T-helper 17 cell (primary cell): ENCODE data around the gene ELOVL1. TPM values are rescaled to one million over a fixed set of nuclear protein-coding genes. Genes with fewer than 3 reads are reported as not detected.

Experiments
- ATAC-seq: fragments of 150-1000 bp; cut with Tn5 transposase; 2 replicates; pipeline ENCODE4 v1.10.0; 2021; ENCODE audit warnings: mild to moderate bottlenecking, moderate library complexity
- DNase-seq, 3 donors: peaks; one replicate each; pipeline versions ENCODE4 v3.0.0 to v3.0.0-alpha.2; 2020 to 2021
- H3K9me3 ChIP-seq: one replicate; pipeline ENCODE4 v1.7.0; 2013; ENCODE audit warnings: low read length, mild to moderate bottlenecking; ENCODE audit not compliant: control insufficient read depth, poor library complexity, severe bottlenecking
- H3K27ac Mint-ChIP-seq: one replicate; pipeline ENCODE4 v1.8.0; 2022; ENCODE audit warnings: mild to moderate bottlenecking, moderate library complexity, mixed read lengths
- H3K27me3 Mint-ChIP-seq: one replicate; pipeline ENCODE4 v1.8.0; 2022; ENCODE audit warnings: mixed read lengths
- H3K36me3 Mint-ChIP-seq: one replicate; pipeline ENCODE4 v1.8.0; 2022; ENCODE audit warnings: low read depth, mixed read lengths
- H3K4me1 Mint-ChIP-seq: one replicate; pipeline ENCODE4 v1.8.0; 2022; ENCODE audit warnings: mild to moderate bottlenecking, mixed read lengths
- H3K4me3 Mint-ChIP-seq: one replicate; pipeline ENCODE4 v1.8.0; 2022; ENCODE audit warnings: mild to moderate bottlenecking, moderate library complexity, mixed read lengths
- total RNA-seq, 4 donors: library from RNA in 2 of 4; stranded (reverse) in 2 of 4; gene quantifications; one replicate each; pipeline ENCODE4 v1.2.3 and lab custom pipeline; 2022 to 2026

ELOVL1 gene
- total RNA-seq, 2 donors from 2014 or later = 32.3 to 36.9 TPM

DNA sequence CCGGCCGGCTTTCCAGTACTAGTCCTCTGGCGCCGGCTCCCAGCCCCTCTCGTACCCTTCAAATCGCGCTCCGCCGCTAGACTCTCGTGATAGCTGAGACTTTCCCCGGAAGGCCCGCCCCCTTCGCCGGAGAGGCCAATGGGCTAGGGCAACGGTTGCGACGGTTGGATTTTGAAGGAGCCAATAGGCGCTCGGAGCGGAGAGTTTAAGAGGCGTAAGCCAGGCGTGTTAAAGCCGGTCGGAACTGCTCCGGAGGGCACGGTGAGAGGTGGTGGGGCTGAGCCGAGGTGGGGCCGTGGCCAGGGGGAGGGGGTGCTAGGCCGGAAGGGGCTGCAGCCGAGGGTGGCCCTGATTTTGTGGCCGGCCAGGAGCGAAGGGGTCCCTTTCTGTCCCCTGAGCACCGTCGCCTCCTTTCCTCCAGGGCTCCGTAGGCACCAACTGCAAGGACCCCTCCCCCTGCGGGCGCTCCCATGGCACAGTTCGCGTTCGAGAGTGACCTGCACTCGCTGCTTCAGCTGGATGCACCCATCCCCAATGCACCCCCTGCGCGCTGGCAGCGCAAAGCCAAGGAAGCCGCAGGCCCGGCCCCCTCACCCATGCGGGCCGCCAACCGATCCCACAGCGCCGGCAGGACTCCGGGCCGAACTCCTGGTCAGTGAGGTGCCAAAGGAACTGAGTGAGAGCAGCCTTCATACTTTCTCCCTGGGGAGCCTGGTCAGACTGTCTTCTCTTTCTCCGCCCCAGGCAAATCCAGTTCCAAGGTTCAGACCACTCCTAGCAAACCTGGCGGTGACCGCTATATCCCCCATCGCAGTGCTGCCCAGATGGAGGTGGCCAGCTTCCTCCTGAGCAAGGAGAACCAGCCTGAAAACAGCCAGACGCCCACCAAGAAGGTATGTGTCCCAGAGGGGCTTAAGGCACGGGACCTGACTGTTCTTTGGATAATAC lies 8.8 kb downstream of the ELOVL1 start, which contains the start of gene CDC20:
TSS of gene CDC20 (plus strand) at position 236 of the 948 bp plus-strand sequence. CDS start at position 471, 235 bp downstream.
- peak; percentile 94 to 96 (median 95) for DNase-seq
- Mint-ChIP-seq H3K4me3 (peak within 1 kb of the TSS; percentile 93), H3K27ac (peak within 1 kb of the TSS; percentile 82), H3K27me3 (no peaks in the 10 kb centered on the region), H3K36me3 (peaks cover 6% of the 10 kb centered on the region), H3K4me1 (peaks cover 28% of the 10 kb centered on the region)
- no peaks in the 10 kb centered on the region for H3K9me3 ChIP-seq
- peak; percentile 99 for ATAC-seq

DNA sequence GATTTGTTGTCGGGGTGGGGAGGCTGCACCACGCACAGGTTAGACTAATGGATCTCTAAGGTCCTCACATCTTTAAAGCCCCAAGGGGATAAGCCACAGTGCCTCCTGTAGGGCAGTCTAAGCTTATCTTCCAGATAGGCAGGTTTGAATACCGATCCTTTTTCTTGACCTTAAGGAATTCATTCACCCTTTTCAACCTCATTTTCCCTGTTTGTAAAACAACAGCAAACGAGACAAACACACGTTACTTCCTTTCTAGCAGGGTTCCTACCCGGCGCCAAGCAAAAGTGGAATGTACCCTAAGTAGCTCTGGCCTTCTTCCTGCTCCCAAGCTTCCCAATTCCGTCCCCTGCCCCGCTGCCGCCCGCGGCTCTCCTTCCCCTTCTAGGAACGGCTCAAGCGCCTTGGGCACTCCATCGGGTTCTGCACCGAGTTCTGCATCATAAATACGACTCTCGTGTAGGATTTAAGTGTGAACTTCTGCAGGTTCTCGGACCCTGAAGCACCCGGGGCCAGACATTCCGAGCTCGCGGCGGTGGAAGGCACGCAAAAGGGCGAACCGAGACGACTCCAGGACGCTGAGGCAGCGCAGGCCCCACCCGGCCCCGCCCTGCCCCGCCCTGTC lies 9.6 kb downstream of the ELOVL1 start:
- H3K9me3 ChIP-seq = no peaks in the 10 kb centered on the region
- H3K27ac Mint-ChIP-seq = peak overlapping the region; percentile 82
- H3K4me1 Mint-ChIP-seq = peaks cover 25% of the 10 kb centered on the region
- peak; percentile 32 for ATAC-seq
- peaks cover 3% of the 10 kb centered on the region for H3K36me3 Mint-ChIP-seq
- H3K4me3 Mint-ChIP-seq = peak overlapping the region; percentile 93
- no peak for DNase-seq
- no peaks in the 10 kb centered on the region for H3K27me3 Mint-ChIP-seq

DNA sequence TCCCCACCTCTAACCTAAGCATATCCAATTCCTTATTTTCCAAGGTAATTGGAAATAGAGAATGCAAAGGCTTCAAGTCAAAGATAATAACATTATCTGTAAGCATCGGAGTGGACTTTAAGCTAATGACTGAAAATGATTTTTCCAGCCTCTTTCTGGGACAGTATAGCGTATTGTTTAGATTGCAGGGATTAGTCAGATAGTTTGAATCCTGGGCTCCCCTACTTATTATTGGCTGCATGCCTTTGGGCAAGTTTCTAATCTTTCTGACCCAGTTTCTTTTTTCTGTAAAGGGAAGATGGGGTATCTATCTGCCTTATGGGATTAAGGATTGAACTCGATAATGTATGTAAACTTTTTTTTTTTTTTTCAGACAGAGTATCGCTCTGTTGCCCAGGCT lies 10.6 kb downstream of the ELOVL1 start:
- H3K27ac Mint-ChIP-seq = no peak overlapping the region
- H3K27me3 Mint-ChIP-seq = no peaks in the 10 kb centered on the region
- DNase-seq (no peak), ATAC-seq (no peak)
- H3K36me3 Mint-ChIP-seq = peaks cover 3% of the 10 kb centered on the region
- no peak overlapping the region for H3K4me3 Mint-ChIP-seq
- H3K4me1 Mint-ChIP-seq = peaks cover 25% of the 10 kb centered on the region
- H3K9me3 ChIP-seq = no peaks in the 10 kb centered on the region

- no peaks in the 10 kb centered on the region for H3K27me3 Mint-ChIP-seq
- peaks cover 16% of the 10 kb centered on the region for H3K4me1 Mint-ChIP-seq
- ATAC-seq (no peak), DNase-seq (no peak)
- no peak overlapping the region for H3K4me3 Mint-ChIP-seq
- no peaks in the 10 kb centered on the region for H3K9me3 ChIP-seq
- H3K27ac Mint-ChIP-seq = no peak overlapping the region
- H3K36me3 Mint-ChIP-seq = peaks cover 4% of the 10 kb centered on the region
Observed at GRCh38 chr1:43354936-43355335, 12.9 kb downstream of the ELOVL1 start.

DNA sequence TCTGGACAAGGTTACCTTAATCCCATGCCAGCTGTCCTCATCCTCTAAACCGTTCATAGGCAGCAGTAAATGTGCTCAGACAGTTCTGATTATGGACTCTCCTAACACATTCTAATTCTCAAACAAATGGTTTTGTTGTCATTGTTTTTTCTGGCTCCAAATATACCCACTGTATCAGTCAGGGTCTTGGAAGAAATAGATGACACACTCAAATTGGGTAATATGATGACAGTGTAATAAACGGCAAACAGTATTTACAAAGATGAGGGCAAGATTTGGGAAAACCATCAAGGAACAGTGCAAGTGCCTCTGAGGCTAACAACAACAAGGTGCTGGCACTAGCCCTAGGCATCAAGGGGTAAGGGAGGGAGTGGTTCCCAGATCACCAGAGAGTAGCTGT lies 13.3 kb downstream of the ELOVL1 start:
- H3K27me3 Mint-ChIP-seq = no peaks in the 10 kb centered on the region
- H3K4me3 Mint-ChIP-seq = no peak overlapping the region
- no peak overlapping the region for H3K27ac Mint-ChIP-seq
- DNase-seq (no peak), ATAC-seq (no peak)
- H3K9me3 ChIP-seq = no peaks in the 10 kb centered on the region
- peaks cover 4% of the 10 kb centered on the region for H3K36me3 Mint-ChIP-seq
- peaks cover 17% of the 10 kb centered on the region for H3K4me1 Mint-ChIP-seq

DNA sequence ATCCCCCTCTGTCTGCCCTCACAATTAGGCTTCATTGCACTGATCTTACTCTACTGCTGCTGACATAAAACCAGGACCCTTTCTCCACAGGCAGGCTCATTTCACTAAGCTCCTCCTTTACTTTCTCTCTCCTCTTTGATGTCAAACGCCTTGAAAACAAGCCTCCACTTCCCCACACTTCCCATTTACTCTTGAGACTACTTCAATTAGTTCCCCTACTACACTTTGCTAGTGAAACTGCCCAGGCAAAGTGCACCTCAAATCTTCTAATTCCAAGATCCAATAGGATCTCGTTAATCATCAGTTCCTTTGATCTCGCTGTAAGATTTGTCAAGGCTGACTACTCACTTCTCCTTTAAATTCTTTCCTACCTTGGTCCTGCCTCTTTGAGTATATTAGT lies 14.9 kb downstream of the ELOVL1 start:
- DNase-seq = no peak
- ATAC-seq = no peak
- H3K4me1 Mint-ChIP-seq = peaks cover 16% of the 10 kb centered on the region
- H3K9me3 ChIP-seq = no peaks in the 10 kb centered on the region
- H3K36me3 Mint-ChIP-seq = peaks cover 4% of the 10 kb centered on the region
- peak overlapping the region; percentile 93 for H3K27ac Mint-ChIP-seq
- no peaks in the 10 kb centered on the region for H3K27me3 Mint-ChIP-seq
- no peak overlapping the region for H3K4me3 Mint-ChIP-seq

DNA sequence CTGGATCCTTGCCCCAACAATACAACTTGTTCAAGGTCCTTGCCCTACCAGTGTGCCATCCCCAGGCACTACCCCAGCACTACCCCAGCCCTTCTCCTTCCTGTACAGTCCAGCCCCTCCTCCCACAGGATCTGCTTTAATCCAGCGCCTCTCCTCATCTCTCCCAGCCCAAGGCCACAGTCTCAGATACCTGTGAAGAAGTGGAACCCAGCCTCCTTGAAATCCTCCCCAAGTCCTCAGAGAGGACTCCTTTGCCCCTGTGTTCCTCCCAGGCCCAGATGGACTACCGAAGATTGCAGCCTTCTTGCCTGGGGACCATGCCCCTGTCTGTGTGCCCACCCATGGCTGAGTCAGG lies 15.5 kb downstream of the ELOVL1 start:
- peak overlapping the region; percentile 93 for H3K27ac Mint-ChIP-seq
- H3K4me3 Mint-ChIP-seq = no peak overlapping the region
- H3K27me3 Mint-ChIP-seq = no peaks in the 10 kb centered on the region
- peaks cover 16% of the 10 kb centered on the region for H3K4me1 Mint-ChIP-seq
- H3K36me3 Mint-ChIP-seq = peaks cover 4% of the 10 kb centered on the region
- DNase-seq (no peak), ATAC-seq (no peak)
- no peaks in the 10 kb centered on the region for H3K9me3 ChIP-seq

DNA sequence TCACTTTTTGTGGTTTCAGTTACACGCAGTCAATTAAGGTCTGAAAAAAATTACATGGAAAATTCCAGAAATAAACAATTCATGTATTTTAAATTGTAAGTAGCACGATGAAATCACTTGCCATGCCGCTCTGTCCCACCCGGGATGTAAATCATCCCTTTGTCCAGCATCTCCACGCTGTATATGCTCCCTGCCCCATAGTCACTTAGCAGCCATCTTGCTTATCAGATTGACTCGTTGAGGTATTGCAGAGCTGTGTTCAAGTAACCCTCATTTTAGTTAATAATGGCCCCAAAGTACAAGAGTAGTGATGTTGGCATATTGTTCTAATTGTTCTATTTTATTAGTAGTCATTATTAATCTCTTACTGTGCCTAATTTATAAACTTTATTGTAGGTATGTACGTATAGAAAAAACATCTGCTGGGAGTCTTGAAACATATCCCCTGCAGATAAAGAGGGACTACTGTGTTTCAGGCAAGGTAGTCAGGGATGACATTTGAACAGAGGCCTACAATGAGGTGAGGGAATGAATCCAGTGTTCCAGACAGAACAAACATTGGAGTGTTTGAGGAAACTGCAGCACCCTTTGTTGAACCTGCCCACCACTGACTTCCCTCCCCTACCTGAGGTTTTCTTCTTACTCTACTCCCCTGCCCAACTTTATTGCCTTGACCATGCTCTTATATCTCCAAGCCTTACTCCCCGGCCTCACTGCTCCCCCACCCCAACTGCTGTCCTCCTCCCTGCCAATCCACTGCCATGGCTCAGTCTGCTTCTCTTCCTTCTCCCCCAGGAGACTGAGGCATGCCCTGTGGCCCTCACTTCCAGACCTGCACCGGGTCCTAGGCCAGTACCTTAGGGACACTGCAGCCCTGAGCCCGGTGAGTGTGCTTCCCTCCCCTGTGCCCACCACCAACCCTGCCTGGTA lies 16.1 kb downstream of the ELOVL1 start:
- no peaks in the 10 kb centered on the region for H3K27me3 Mint-ChIP-seq
- ATAC-seq (no peak), DNase-seq (no peak)
- H3K4me1 Mint-ChIP-seq = peaks cover 18% of the 10 kb centered on the region
- peak overlapping the region; percentile 93 for H3K27ac Mint-ChIP-seq
- no peaks in the 10 kb centered on the region for H3K9me3 ChIP-seq
- no peak overlapping the region for H3K4me3 Mint-ChIP-seq
- H3K36me3 Mint-ChIP-seq = peaks cover 4% of the 10 kb centered on the region

DNA sequence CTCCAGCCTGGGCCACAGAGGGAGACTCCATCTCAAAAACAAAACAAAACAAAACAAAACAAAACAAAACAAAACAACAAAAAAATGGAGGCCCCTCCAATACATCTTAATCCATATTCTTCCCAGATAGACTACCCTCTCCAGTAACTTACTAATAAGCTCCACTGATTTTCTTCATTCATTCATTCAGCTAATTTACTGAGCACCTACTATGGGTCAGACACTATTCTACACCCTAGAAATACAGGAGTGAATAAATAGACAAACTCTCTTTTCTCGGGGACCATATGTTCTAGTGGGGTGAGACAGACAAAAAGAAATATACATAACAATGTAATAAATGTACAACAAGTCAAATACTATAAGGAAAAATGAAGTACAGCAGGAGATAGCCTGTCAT lies 16.8 kb downstream of the ELOVL1 start:
- Mint-ChIP-seq H3K36me3 (peaks cover 4% of the 10 kb centered on the region), H3K27me3 (no peaks in the 10 kb centered on the region), H3K4me3 (no peak overlapping the region), H3K4me1 (peaks cover 19% of the 10 kb centered on the region), H3K27ac (peak overlapping the region; percentile 93)
- ATAC-seq = no peak
- no peak for DNase-seq
- no peaks in the 10 kb centered on the region for H3K9me3 ChIP-seq

DNA sequence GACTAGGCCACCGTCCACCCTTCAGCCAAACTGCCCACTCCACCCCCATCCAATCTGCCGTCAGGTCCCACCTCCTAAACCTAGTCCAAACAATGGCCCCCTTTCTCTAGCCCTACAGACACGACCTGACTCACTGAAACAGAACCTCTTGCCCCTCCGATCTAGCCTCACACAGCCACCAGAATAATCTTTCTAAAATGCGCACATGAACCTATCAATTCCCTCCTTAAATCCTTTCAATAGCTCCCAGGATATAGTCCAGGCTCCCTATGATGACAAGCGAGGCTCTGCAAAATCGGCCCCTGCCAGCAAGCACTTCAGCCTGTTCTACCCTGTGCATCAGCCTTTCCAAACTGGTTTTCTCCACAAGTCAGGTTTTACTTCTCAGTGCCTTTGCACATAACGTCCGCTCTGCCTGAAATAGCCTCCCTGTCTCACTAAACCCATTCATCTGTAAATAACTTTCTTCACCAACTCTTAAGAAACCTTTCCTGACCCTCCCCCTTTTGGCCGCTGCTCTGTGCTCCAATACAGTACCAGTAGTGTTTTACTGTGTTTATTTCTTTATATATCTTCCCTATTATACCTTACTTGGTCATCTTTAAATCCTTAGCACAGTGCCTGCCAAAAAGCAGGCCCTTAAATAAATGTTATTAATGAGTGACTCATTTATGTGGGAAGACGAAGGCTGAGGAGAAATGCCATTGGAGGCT lies 18.1 kb downstream of the ELOVL1 start:
- ATAC-seq (no peak), DNase-seq (no peak)
- H3K9me3 ChIP-seq = no peaks in the 10 kb centered on the region
- Mint-ChIP-seq H3K27ac (peak overlapping the region; percentile 93), H3K36me3 (peaks cover 4% of the 10 kb centered on the region), H3K27me3 (no peaks in the 10 kb centered on the region), H3K4me3 (peak overlapping the region; percentile 86), H3K4me1 (peaks cover 22% of the 10 kb centered on the region)

DNA sequence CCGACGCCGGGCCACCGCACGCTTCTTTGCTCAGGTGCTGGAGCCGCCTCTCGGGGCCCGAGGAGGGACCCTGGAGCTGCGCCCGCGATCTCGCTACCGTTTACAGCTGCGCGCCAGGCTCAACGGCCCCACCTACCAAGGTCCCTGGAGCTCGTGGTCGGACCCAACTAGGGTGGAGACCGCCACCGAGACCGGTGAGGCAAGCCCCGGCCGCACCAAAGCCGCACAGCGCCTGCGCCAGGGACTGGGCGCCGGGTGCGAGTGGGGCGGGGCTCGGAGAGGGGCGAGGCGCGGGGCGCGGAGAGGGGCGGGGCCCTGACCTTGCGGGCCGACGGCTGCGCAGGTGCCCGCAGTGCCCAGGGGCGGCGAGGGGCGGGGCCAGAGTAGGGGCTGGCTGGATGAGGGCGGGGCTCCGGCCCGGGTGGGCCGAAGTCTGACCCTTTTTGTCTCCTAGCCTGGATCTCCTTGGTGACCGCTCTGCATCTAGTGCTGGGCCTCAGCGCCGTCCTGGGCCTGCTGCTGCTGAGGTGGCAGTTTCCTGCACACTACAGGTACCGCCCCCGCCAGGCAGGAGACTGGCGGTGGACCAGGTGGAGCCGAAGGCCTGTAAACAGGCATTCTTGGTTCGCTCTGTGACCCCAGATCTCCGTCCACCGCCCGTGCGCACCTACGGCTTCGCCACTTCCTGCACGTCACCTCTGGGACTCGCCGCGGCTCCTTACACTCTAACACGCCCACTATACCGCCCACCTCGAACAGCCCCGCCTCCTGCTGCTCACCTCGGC lies 18.8 kb downstream of the ELOVL1 start:
- Mint-ChIP-seq H3K27ac (peak overlapping the region; percentile 93), H3K27me3 (peaks cover 2% of the 10 kb centered on the region), H3K36me3 (peaks cover 4% of the 10 kb centered on the region), H3K4me3 (peak overlapping the region; percentile 86), H3K4me1 (peaks cover 21% of the 10 kb centered on the region)
- DNase-seq (peak; percentile 66), ATAC-seq (peak; percentile 91)
- no peaks in the 10 kb centered on the region for H3K9me3 ChIP-seq

DNA sequence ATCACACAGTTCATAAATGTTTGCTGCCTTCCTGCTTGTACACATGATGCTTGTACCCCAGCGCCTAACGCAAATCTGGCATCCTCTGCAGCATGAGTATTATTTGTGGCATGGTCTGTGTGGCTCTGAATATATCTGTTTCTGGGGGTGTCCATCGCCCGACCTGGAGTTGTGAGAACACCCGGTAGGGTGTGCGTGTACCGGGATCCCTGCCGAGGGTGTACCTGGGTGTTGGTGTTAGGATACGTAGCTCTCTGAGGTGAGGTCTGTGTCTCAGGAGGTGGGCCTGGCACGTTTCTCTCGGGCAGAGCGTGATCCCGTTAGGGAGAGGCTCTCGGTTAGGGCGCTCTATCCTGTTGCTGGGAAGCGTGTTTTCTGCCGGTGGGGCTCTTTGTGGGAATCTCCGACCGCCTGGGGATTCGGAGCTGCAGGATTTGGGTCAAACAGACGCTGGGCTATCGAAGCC lies 19.4 kb downstream of the ELOVL1 start:
- H3K4me1 Mint-ChIP-seq = peaks cover 23% of the 10 kb centered on the region
- peak overlapping the region; percentile 66 for H3K4me3 Mint-ChIP-seq
- peaks cover 6% of the 10 kb centered on the region for H3K36me3 Mint-ChIP-seq
- ATAC-seq = no peak
- no peak for DNase-seq
- no peaks in the 10 kb centered on the region for H3K9me3 ChIP-seq
- H3K27me3 Mint-ChIP-seq = peaks cover 5% of the 10 kb centered on the region
- peak overlapping the region; percentile 93 for H3K27ac Mint-ChIP-seq
